Measurements from ENCODE around the gene WNT7B.
A peak's percentile ranks its signal among the peaks of the same experiment; 100 is the strongest.

- TF ChIP-seq CTCF (IDR thresholded peaks at IDR 0.05) (peak in 1 of 4 experiments; percentile 7), POLR2AphosphoS5 (IDR thresholded peaks at IDR 0.05) (no peak), POLR2A (IDR thresholded peaks at IDR 0.05) (no peak)
Observed at GRCh38 chr22:45948081-45948648, 28.8 kb downstream of the WNT7B start.
